GM19025 (cell line): ENCODE measurements around the gene GTF2F2.

Experiments used
- ATAC-seq: cut with Tn5 transposase; IDR thresholded peaks from one replicate; pipeline ENCODE4 v1.9.1; 2021; ENCODE audit warnings: mild to moderate bottlenecking, low read depth, moderate library complexity; ENCODE audit not compliant: unreplicated experiment

Gene GTF2F2

GRCh38 chr13:45208132-45208531 is 87.8 kb downstream of the GTF2F2 start:
- no peak for ATAC-seq

- ATAC-seq: no peak
Measured at GRCh38 chr13:45209229-45209628, 88.9 kb downstream of the GTF2F2 start.

- ATAC-seq: no peak
Measured at GRCh38 chr13:45215392-45216077, 95.2 kb downstream of the GTF2F2 start.

GRCh38 chr13:45216193-45216592 is 95.9 kb downstream of the GTF2F2 start:
- ATAC-seq: no peak

DNA sequence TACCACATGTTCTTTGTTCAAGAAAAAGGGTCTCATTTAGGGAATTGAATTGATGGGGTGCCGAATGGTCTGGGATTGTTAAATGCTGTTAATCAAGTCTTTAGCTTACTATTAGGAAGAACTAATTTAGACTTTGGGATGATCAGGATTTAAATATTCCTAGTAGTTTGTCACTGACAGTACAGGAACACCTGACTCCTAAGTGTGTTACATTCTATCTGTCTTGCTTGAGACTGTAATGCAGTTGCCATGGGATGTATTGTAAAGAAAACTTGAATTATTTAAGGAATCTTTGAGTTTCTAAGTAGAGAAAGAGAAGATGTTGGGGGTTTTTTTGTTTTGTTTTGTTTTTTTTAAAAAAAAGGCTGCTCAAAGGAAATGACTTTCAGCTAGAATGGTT is 98.4 kb downstream of the GTF2F2 start:
- no peak for ATAC-seq

DNA sequence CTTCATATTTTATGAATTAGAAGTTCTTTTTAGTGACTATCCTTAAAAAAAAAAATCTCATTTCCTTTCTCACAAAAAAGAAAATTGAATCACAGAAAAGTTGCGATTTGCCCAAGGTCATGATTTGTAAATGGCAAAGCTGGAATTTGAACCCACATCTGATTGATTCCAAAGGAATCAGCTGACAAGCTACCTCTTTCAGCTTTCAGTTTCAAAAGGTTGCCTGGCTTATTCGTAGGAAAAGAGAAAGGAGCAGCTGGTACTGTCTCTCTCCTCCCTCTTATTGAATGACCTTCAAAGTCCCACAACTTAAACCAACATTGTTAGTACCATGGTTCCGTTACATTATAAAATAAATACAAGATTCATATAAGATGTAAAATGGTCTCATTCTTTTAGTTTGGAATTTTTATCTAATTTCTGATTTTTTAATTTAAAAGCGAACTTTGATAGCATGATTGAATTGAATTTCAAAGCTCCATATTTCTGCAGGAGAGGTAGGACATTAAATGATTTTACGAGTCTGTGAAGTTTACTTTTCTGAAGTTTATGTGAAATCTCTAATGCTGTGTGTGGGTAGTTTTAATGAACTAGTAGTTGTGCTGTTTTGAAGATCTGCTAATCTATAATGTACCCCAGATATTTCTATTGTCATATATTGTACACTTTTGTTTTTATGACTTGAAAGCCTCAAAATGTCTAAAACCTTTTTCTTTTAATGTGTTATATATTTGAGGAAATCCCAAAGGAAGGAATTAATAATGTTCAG is 99.0 kb downstream of the GTF2F2 start:
- ATAC-seq: no peak

DNA sequence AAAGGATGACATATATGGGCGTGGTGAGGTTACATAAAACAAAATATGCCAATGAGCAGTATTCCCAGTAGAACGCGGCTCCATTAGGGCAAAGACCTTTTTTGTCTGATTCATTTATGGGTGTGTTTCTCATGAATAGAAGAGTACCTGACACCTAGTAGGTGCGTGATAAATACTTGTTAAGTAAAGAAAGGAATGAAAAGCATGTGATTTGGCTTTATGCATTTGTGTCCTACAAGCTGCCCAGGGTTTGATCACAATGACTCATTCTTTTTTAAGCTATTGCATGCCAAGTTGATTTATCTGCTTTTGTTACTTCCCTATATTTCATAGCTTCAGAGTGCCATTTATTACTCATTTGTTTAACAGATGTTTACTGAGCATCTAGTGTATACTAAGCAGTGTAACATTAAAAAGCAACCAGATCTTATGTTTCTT is 99.6 kb downstream of the GTF2F2 start:
- ATAC-seq: no peak

- ATAC-seq: no peak
Measured at GRCh38 chr13:45220403-45220802, 100.1 kb downstream of the GTF2F2 start.

DNA sequence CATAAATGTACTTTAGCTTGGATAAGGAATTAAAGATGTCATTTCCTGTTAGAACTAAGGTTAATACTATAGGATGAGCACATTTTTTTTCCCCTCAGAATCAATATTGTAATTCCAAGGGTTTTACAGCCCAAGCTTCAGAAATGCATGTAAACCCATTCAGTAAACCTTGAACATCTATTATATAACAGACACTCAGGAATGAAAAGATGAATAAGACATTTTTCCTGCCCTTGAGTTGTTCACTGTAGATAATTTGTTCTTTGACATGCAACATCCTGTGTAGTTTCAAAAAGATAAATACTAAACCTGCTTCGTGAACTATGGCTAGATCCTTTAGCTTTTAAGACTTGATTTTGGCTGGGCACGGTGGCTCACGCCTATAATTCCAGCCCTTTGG is 102.2 kb downstream of the GTF2F2 start:
- no peak for ATAC-seq

- ATAC-seq: no peak
Measured at GRCh38 chr13:45222919-45223318, 102.6 kb downstream of the GTF2F2 start.

DNA sequence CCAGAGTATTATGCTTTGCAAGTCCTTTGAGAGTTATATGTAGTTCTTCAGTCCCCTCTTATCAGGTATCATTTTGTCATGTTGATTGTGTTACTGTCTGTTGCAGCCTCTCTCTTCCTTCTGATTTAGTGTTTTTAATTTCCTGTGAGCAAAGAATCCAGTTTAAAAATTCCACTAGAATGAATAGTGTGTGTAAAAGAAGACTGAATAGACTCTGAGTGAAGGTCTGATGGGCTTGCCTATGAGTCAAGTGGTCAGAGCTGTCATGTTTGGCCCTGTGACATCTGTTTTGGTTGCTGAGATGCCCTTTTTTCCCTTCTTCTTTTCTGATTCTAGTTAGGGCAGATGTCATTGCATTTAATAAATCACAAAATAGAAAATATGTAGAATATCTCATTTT is 103.9 kb downstream of the GTF2F2 start:
- ATAC-seq: no peak

DNA sequence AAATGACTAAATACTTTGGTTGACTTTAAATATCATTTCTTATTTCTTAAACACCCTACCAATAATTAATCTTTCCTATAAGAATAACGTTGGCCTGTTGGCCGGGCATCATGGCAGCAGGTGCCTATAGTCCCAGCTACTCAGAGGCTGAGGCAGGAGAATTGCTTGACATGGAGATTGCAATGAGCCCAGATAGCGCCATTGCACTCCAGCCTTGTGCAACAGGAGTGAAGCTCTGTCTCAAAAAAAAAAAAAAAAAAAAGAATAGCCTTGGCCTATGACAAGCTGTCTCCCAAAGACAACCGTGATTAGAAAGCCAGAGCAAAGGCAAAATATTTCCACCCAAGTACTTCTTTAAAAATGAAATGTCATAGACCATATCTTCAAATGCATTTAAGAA is 105.1 kb downstream of the GTF2F2 start:
- ATAC-seq: no peak

DNA sequence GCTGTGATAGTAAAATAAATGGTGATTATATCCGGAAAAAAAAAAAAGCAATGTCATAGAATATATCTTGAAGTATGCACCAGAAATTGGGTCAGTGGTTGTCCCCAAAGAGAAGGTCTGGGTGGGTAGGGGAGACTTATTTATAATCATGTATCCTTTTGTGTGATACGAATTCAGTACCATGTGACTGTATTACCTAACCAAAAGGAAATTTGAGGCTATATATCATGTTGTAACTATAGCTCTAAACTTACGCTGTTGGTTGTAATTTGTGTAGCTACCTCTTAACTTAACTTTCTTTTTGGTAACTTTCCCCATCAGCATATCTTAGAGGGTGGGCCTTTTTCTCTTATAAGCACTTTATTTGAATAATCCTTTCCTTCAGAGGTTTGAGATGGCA is 105.7 kb downstream of the GTF2F2 start:
- no peak for ATAC-seq

DNA sequence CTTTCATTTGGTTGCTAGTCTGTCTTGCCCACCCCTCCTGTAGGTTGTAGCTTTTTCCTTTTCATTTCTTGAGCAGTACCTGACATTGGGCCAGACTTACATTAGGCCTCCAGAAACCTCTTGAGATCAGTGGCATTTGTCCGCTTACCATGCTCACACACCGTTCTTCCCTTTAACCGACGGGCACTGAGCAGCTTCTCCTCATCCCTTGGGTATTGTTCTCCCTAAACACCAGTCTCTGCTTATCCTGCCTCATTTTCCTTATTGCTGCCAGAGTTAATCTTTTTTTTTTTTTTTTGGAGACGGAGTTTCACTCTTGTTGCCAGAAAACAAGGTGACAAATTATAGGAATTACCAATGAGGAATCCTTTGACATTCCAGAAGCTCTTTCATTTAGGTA is 107.7 kb downstream of the GTF2F2 start:
- no peak for ATAC-seq

DNA sequence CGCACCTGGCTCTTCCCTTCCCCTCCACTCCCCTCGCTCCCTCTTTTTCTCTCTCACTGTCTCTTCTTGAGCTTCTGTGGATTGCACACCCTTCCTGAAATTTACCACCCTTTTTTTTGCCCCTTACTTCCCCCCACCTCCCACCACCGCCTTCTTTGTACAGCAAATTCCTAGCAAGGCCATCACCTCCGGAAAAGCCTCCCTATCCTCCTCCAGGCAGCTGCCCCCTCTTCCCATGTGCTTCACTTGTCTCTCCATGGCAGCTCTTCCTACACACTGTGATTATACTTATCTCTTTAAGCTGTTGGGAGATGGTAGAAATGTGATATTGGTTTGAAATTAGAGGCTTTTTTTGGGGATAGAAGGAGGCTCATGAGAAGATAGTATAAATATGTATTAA is 108.9 kb downstream of the GTF2F2 start:
- no peak for ATAC-seq

DNA sequence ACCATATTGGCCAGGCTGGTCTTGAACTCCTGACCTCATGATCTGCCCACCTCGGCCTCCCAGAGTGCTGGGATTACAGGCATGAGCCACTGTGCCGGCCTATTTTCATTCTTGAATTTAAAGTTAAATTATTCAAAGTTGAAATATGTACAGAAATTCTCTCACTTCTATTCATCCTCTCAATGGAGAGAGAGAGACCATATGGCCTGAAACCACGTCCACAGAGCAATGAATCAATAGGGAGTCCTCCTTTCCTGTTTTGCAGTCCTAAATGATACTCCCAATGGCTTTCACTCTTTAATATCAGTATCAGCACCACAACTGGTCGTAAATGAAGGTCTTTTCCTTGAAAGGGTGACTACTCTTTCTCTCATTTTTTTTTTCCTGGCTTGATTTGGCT is 111.0 kb downstream of the GTF2F2 start:
- ATAC-seq: no peak

- ATAC-seq: no peak
Measured at GRCh38 chr13:45231722-45232121, 111.4 kb downstream of the GTF2F2 start.

- no peak for ATAC-seq
Measured at GRCh38 chr13:45232591-45232990, 112.3 kb downstream of the GTF2F2 start.

DNA sequence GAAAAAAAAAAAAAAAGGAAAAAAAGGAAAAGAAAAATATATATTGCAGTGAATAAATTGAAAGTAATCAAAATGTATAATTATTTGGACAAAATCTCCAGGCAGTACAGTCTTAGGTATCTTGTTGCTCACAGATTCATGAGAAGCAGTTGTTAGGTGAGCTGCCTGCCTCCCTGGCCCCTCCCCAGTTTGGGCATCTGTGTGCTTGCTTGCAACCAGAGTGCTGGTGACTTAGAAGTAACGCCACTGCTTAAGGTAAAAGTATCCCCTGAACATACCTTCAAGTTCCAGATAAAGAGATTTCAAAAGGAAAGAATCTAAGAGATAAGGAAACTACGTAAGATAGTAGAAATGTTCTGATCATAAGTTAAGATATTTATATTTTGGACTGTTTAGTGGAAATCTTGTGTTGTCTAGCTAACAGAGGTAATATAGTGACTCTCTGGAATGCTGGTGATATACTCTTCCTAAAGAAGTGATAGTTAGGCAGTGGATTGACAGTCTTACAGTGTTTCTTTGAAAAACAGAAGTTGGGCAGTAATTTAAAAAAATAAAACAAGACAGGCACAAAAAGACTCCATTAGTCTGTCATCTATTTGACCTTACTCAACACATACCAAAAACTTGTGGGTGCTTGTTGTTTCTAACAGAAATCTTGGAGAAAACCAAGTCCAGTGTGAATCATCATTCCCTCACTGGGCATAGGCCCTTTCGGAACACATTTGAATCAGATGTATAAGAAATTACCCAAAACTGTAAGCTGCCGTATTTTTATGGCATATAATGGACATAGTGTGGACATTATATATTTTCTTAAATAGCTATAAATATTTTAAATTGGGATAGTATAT is 118.9 kb downstream of the GTF2F2 start:
- ATAC-seq: no peak

GRCh38 chr13:45240143-45240542 is 119.8 kb downstream of the GTF2F2 start:
- no peak for ATAC-seq

DNA sequence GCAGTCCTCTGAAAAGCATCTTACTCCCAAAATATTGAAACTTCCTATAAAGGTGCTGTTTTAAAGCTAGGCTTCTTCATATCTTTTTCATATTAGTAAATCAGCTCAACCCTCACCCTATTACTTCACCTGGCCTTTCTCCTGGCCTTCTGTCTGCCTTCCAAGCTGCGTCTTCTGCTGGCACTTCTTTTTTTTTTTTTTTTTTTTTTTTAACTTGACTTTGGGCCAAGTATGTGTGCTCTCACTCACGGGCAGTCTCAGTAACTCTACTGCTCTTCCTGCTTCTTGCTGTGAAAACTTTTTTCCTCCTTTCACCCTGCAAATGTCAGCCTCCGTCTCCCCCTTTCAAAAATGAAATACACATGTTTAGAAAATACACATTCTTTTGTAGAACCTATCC is 121.8 kb downstream of the GTF2F2 start:
- no peak for ATAC-seq
